IPS DF 6.9 (cell line): ENCODE results near the gene CASP10.
"Not testable (repeated sequence)": the region's sequence is repeated elsewhere in the genome, so short reads cannot be mapped to it uniquely, and the experiment has no call there.

Experiments used
- DNase-seq: peaks from one replicate; pipeline ENCODE4 v3.0.0-alpha.2; 2013; ENCODE audit warnings: low read depth, low spot score
- H3K27ac ChIP-seq: one replicate; pipeline ENCODE4 v1.5.1; 2013; ENCODE audit warnings: low read length, control low read depth
- H3K27me3 ChIP-seq: 2 replicates; pipeline ENCODE4 v1.6.1; 2013; ENCODE audit warnings: mild to moderate bottlenecking, low read length; ENCODE audit not compliant: control insufficient read depth, insufficient read depth
- H3K36me3 ChIP-seq: 2 replicates; pipeline ENCODE4 v1.6.1; 2013; ENCODE audit warnings: low read length; ENCODE audit not compliant: control insufficient read depth, insufficient read depth
- H3K4me1 ChIP-seq: 2 replicates; pipeline ENCODE4 v1.6.1; 2013; ENCODE audit warnings: low read length; ENCODE audit not compliant: control insufficient read depth, insufficient read depth
- H3K4me3 ChIP-seq: 2 replicates; pipeline ENCODE4 v1.5.1; 2013; ENCODE audit warnings: mild to moderate bottlenecking, low read length
- H3K9me3 ChIP-seq: 2 replicates; pipeline ENCODE4 v1.6.1; 2013; ENCODE audit warnings: low read length, inconsistent platforms; ENCODE audit not compliant: control insufficient read depth, insufficient read depth
- WGBS: extraction: QIAGEN DNeasy Blood & Tissue Kit; methylation state at CpG from one replicate; pipeline ENCODE4 v1.1.7; 2013; ENCODE audit warnings: mixed read lengths, missing lambda C conversion rate; ENCODE audit not compliant: insufficient read length, insufficient coverage; 5-methylcytosine and 5-hydroxymethylcytosine counted together

CASP10 gene

DNA sequence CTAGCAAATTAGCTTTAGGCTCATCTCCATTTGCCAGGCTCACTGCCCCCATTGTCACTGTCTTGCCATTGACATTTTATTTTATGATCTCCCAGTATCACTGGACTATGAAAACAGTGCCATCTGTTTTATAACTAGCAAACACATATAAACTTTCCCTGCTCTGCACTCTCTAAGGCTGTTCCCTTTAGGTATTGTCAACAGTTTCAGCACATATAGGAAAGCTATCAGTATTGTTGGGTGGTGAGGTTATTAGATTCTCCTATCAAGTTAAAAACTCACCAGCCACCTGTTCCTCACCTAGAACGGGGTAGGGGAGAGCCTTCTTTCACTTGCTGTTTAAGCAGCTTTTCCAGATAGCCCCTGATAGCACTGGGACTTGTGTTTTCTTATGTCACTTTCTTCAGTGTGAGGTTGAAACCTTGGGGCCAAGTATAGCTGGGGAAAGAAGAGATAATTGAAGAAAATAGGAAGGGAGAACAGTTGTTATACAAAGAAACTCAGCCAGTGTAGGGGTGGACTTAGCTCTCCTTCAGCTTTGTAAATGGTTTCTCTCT lies 34.4 kb upstream of the CASP10 start:
- DNase-seq, result no peak
- H3K27ac ChIP-seq, result no peak overlapping the region
- H3K4me3 ChIP-seq, result no peak overlapping the region
- H3K36me3 ChIP-seq, result no peaks in the 10 kb centered on the region
- WGBS, result no CpG with 5 or more reads among the region's 1 CpG
- H3K4me1 ChIP-seq, result no peaks in the 10 kb centered on the region
- no peaks in the 10 kb centered on the region for H3K27me3 ChIP-seq
- no peaks in the 10 kb centered on the region for H3K9me3 ChIP-seq

DNA sequence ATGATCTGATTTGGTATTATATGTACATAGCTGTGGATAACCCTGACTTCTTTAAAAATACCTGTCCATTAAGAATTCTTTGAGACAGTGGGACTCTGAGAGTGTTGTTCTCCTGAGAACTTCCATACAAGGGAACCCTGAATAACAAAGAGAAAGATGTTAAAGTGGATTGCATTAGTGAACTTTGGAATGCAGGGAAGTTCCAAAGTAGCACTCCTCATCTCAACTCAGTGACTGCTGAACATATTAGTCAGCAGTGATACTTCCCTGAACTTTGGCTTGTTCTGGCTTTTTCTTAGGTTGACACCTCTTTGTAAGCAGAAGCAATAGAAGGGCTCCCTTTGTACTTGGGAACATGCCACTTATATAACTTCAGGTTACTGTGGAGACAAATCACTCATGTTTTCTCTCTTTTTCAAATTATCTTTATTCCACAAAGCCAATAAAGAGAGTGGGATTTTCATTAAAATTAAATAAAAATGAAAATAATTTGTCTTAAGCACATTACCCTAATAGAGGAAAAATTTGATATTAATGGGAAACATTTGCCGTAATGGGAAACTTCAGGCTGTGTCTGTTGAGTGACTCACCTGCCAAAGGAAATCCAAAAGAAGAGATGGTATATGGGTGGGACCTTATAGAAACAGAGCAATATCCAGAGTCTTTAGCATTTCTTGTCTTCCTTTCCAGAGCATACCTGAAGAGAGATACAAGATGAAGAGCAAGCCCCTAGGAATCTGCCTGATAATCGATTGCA lies 33.7 kb upstream of the CASP10 start:
- no peak for DNase-seq
- Histone ChIP-seq H3K4me1 (no peaks in the 10 kb centered on the region), H3K27me3 (no peaks in the 10 kb centered on the region), H3K27ac (no peak overlapping the region), H3K9me3 (no peaks in the 10 kb centered on the region), H3K4me3 (no peak overlapping the region), H3K36me3 (no peaks in the 10 kb centered on the region)
- WGBS, result no CpG with 5 or more reads among the region's 2 CpGs

DNA sequence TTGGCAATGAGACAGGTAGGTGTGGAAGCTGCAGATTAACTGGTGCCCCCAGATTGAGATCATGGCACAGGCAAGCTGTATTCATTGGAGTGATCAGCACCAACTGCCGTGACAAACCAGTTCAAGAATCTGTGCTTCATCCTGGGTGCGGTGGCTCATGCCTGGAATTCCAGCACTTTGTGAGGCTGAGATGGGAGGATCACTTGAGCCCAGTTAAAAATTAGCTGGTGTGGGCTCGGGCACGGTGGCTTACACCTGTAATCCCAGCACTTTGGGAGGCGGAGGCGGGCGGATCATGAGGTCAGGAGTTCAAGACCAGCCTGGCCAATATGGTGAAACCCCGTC lies 33.1 kb upstream of the CASP10 start:
- H3K27ac ChIP-seq, H3K4me3 ChIP-seq, H3K27me3 ChIP-seq, DNase-seq, H3K4me1 ChIP-seq, H3K36me3 ChIP-seq, H3K9me3 ChIP-seq: not testable (repeated sequence)
- no CpG with 5 or more reads among the region's 8 CpGs for WGBS

DNA sequence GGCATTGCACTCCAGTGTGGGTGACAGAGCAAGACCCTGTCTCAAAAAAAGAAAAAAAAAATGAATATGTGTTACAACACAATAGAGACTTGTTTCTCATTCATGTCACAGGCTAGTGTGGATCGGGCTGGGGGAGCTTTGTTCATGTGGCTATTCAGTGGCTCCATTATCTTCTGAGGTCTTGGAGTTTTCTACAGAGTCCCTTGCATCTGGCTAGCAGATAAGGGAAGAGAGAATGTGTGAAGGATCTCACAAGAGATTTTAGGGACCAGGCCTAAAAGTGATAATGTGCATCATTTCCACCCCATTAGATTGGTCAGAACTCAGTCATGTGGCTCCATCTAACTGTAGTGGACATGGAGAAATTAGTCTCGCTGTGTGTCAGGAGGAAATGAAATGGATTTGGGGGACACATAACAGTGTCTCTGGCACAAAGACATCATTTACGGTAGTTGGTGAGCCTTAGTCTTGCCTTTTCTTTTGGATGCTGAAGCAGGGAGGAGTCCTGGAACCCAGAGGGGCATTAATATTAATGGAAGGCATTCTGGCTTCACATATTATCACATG lies 32.4 kb upstream of the CASP10 start:
- Histone ChIP-seq H3K36me3 (no peaks in the 10 kb centered on the region), H3K27me3 (no peaks in the 10 kb centered on the region), H3K9me3 (no peaks in the 10 kb centered on the region), H3K4me1 (no peaks in the 10 kb centered on the region), H3K4me3 (no peak overlapping the region), H3K27ac (no peak overlapping the region)
- no peak for DNase-seq
- no CpG with 5 or more reads among the region's 3 CpGs for WGBS

DNA sequence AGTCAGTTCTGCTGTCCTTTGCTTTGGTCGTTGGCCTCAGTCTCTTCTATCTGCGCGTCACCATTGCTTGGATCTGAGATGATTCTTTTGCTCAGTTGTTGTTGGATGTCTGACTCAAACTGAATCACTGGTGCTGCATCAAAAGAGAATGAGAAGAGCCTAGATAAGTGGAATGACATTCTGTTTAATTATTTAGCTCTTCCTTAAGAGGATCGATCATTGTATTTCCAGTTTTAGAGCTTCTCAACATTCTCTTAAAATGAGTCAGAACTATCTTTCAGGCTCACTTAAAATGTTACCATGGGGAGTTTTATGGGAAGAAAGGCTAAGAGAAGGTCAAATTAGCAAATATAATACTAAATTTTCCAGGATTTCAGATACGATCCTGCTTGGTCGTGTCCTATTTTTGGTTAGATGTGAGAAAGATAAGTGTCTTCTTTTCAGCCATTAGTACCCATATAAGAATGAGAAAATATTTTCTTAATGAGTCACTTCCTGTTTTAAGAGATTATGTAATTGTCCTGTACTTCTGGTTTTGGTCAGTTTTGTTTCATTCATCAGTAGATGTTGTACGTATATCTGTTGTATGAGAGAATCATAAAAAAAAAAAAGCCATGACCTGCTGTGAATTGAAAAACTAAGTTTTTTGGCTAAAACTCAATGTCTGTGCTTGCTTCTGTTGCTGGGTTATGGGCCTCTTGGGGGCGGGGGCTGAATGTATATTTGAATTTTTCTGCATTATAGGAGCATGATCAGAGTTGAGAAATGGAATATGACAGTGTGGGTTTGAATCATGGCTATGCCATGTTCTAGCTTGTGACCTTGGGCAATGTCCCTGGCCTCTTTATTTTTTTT lies 31.6 kb upstream of the CASP10 start:
- Histone ChIP-seq H3K27ac (no peak overlapping the region), H3K36me3 (no peaks in the 10 kb centered on the region), H3K4me3 (no peak overlapping the region), H3K27me3 (no peaks in the 10 kb centered on the region), H3K4me1 (no peaks in the 10 kb centered on the region), H3K9me3 (no peaks in the 10 kb centered on the region)
- no peak for DNase-seq
- WGBS, result no CpG with 5 or more reads among the region's 8 CpGs

DNA sequence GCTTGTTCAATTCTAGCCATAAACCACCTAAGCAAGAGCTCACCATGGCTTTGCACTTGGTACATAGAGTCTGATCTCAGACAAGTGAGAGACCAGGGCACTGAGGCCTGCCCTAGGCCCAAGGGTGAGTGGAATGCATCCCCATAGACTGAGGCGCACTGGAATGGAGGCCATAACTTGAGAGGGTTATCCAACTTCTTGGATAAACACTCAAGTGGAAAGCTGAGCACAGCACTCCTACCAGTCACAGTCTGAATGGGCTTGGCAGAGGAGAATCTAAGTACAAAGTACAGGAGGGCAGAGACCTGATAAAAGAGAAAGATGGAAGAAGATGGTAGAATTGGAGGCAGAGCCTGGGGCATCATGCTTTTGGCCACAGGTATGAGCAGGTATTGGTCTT lies 30.4 kb upstream of the CASP10 start:
- Histone ChIP-seq H3K9me3 (no peaks in the 10 kb centered on the region), H3K36me3 (no peaks in the 10 kb centered on the region), H3K27me3 (no peaks in the 10 kb centered on the region), H3K4me3 (no peak overlapping the region), H3K27ac (no peak overlapping the region), H3K4me1 (no peaks in the 10 kb centered on the region)
- no peak for DNase-seq
- WGBS, result no CpG with 5 or more reads among the region's 1 CpG

DNA sequence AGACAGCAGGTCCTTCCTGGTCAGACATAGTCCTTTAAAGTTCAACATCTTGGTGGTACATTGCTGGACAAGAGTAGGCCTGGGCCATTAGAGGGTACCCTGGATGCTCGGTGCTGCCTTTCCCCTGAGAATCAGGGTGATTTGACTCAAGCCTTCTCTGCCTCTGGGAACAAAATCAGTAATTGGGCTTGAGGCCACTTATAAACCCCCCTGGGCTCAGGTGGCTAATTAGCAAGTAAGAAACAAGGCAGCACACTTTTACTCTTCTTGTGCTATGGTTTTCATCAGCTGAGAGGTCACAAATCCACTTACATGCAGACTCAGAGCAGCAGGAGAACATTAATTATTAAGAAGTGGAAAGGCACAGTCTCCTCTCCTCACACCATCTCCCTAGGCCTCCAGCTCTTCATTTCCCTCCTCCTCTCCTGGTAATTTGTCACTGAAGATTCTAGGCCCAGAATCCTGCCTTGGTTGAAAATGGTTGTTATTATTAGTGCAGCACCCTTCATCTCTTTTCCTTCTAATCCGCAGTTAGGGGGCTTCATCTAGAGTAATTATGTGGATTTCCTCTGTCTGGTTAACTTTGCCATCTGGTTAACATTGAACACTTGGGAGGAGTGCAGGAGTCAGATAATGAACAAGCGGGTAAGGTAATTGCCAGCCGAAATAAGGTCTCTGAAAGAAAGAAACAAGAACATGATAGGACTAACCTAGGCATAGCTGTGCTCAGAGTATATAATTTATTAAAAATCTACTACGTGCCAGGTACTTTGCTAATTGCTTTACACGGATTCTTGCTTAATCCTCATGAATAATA lies 29.7 kb upstream of the CASP10 start:
- Histone ChIP-seq H3K27ac (no peak overlapping the region), H3K27me3 (no peaks in the 10 kb centered on the region), H3K36me3 (no peaks in the 10 kb centered on the region), H3K9me3 (no peaks in the 10 kb centered on the region), H3K4me1 (peaks cover 3% of the 10 kb centered on the region; the same call in 1 of the 2 replicates), H3K4me3 (no peak overlapping the region)
- DNase-seq, result no peak
- WGBS, result no CpG with 5 or more reads among the region's 6 CpGs

DNA sequence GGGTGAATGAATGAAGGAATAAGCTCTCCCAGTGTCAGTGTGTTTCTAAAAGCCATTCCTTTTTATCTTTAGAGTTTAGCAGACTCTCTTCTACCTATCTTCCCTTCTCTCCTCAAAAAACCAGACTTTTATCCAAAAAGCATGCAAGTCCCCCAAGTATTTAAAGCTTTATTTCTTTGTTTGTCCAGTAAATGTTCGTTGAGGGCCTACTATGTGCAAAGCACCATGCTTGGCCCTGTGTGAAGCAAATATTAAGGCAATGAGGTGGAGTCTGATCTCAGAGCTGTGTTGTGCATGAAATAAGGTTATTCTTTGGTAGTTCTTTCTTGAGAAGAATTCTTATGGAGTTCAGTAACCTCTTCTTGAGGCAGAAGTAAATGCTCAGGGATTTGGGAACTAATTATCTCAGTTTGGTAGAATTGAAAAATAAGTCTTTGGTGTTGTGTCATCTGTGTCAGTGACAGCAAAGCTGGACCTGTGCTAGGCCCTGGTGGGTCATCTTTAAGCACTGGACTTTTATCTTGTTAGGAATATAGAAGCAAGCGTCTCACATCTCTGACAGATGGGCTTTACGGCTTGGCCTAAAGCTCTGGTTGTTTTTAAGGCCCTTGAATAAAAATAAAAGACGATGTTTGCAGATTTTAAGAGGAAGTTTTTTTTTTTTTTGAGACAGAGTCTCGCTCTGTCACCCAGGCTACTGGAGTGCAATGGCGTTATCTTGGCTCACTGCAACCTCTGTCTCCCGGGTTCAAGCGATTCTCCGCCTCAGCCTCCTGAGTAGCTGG lies 28.1 kb upstream of the CASP10 start:
- no CpG with 5 or more reads among the region's 9 CpGs for WGBS
- H3K4me1 ChIP-seq, result peaks cover 3% of the 10 kb centered on the region; the same call in 1 of the 2 replicates
- H3K9me3 ChIP-seq, result no peaks in the 10 kb centered on the region
- H3K4me3 ChIP-seq, result no peak overlapping the region
- DNase-seq, result no peak
- H3K27me3 ChIP-seq, result no peaks in the 10 kb centered on the region
- H3K27ac ChIP-seq, result no peak overlapping the region
- no peaks in the 10 kb centered on the region for H3K36me3 ChIP-seq

DNA sequence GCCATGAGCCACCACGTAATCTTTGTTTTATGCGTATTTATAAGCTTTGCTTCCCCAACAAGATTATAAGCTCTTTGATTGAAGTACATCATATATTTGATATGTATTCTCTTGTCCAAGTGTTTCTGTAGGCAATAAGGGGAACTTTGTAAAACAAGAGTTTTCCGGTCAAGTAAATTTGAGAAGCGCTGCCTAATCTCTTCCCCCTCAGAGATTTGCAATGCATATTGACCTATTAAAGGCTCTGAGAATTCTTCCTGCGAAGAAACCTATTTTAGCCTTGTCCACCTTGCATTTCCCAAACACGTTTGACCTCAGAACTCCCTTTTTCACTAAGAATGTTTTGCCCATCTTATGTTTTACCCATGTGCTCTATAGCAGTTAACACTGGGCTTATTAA lies 26.9 kb upstream of the CASP10 start:
- no peak for DNase-seq
- Histone ChIP-seq H3K4me3 (no peak overlapping the region), H3K36me3 (no peaks in the 10 kb centered on the region), H3K27me3 (no peaks in the 10 kb centered on the region), H3K9me3 (no peaks in the 10 kb centered on the region), H3K4me1 (peaks cover 3% of the 10 kb centered on the region; the same call in 1 of the 2 replicates), H3K27ac (no peak overlapping the region)
- no CpG with 5 or more reads among the region's 6 CpGs for WGBS
